Sigmoid colon (tissue), 4 donors: Measurements from ENCODE around the gene LOXL3.
"Not testable (repeated sequence)": the region's sequence is repeated elsewhere in the genome, so short reads cannot be mapped to it uniquely, and the experiment has no call there.

ENCODE experiments used
- CTCF ChIP-seq, 4 experiments: fragments of 450-650 bp in 3 of 4; fragments of 200-600 bp in 1 of 4; IDR thresholded peaks; one replicate each; pipeline ENCODE4 v1.5.1; 2016 to 2019; ENCODE audit warnings: antibody characterized with exemption in 4 of 4, mild to moderate bottlenecking in 3 of 4, moderate library complexity in 2 of 4
- EP300 ChIP-seq, 4 donors: sonication (generic); formaldehyde crosslinking; IDR thresholded peaks; one replicate each; pipeline ENCODE4 v1.6.1; 2017; ENCODE audit warnings: antibody characterized with exemption in 4 of 4
- POLR2A ChIP-seq, 2 donors: fragments of 450-650 bp; IDR thresholded peaks; one replicate each; pipeline ENCODE4 v1.6.1; 2016; ENCODE audit warnings: antibody characterized with exemption in 2 of 2, mild to moderate bottlenecking in 2 of 2, moderate library complexity in 2 of 2
- POLR2AphosphoS5 ChIP-seq, 4 donors: sonication (generic); formaldehyde crosslinking; IDR thresholded peaks; one replicate each; pipeline ENCODE4 v1.6.1; 2017; ENCODE audit warnings: antibody characterized with exemption in 4 of 4

DNA sequence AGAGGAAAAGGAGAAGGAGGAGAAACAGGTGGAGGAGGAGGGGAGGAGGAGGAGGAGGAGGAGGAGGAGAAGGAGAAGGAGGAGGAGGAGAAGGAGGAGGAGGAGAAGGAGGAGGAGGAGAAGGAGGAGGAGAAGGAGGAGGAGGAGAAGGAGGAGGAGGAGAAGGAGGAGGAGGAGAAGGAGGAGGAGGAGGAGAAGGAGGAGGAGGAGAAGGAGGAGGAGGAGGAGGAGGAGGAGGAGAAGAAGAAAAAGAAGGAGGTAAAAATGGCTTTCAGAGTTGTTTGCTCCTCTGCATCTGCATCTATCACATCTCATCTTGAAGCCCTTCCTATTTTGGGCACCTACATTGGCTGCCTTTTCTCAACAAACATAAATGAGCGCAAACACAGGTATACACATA is 7.3 kb upstream of the LOXL3 start:
- not testable (repeated sequence) for TF ChIP-seq CTCF, POLR2A, POLR2AphosphoS5, EP300 (IDR thresholded peaks at IDR 0.05)
